Adrenal gland (tissue), 12 donors: Measurements from ENCODE around the gene TXNDC11. TPM values are rescaled to one million over a fixed set of nuclear protein-coding genes. Genes with fewer than 3 reads are reported as not detected.

Source experiments
- DNase-seq, 7 donors: peaks; one replicate each; pipeline ENCODE4 v3.0.0-alpha.2; 2019 to 2020
- H3K27ac ChIP-seq, 5 donors: fragments of 200-600 bp; sonication (generic) in 4 of 5; 1 replicate in 3 of 5; 2 replicates in 2 of 5; pipeline versions ENCODE4 v1.5.1 to v1.8.0; 2016 to 2020; ENCODE audit warnings: mild to moderate bottlenecking in 1 of 5
- H3K27me3 ChIP-seq: fragments of 200-600 bp; 2 replicates; pipeline ENCODE4 v1.8.0; 2021
- H3K36me3 ChIP-seq, 2 donors: fragments of 200-600 bp; replicated peaks in 1 of 2; 1 replicate in 1 of 2; 2 replicates in 1 of 2; pipeline versions ENCODE4 v1.5.1 to v1.8.0; 2018 to 2022
- H3K4me1 ChIP-seq, 2 donors: fragments of 200-600 bp; replicated peaks in 1 of 2; 1 replicate in 1 of 2; 2 replicates in 1 of 2; pipeline versions ENCODE4 v1.5.1 to v1.8.0; 2018 to 2021
- H3K4me3 ChIP-seq, 4 donors: fragments of 200-600 bp; sonication (generic) in 3 of 4; one replicate each; pipeline ENCODE4 v1.5.1; 2016 to 2018
- H3K9me3 ChIP-seq, 3 donors: fragments of 200-600 bp; sonication (generic) in 1 of 3; replicated peaks in 1 of 3; 1 replicate in 2 of 3; 2 replicates in 1 of 3; pipeline versions ENCODE4 v1.5.1 to v1.8.0; 2016 to 2021
- CTCF ChIP-seq, 6 experiments: fragments of 450-650 bp in 4 of 6; fragments of 200-600 bp in 2 of 6; sonication (generic) in 1 of 6; IDR thresholded peaks; 1 replicate in 5 of 6; 2 replicates in 1 of 6; pipeline versions ENCODE4 v1.5.1 to v1.8.0; 2016 to 2021; ENCODE audit warnings: antibody characterized with exemption in 6 of 6, mild to moderate bottlenecking in 2 of 6, moderate library complexity in 1 of 6
- POLR2A ChIP-seq, 2 donors: fragments of 450-650 bp; IDR thresholded peaks; one replicate each; pipeline ENCODE4 v1.6.1; 2017; ENCODE audit warnings: antibody characterized with exemption in 2 of 2, mild to moderate bottlenecking in 2 of 2, moderate library complexity in 1 of 2
- WGBS, 4 donors: extraction: QIAGEN DNeasy Blood & Tissue Kit in 2 of 4; methylation state at CpG; one replicate each; pipeline versions ENCODE4 v1.1.5 to v1.1.7; 2013 to 2017; 5-methylcytosine and 5-hydroxymethylcytosine counted together
- intact Hi-C, 2 donors: fragments of 100-400 bp; cut with DNase I; formaldehyde crosslinking; loops; one replicate each; pipeline versions ENCODE4 v1.14.1 to v1.15.0; 2022 to 2023
- polyA plus RNA-seq, 3 donors: library from polyadenylated mRNA; stranded (reverse); fragments of 200-250 nt in 2 of 3; fragments of 350-450 nt in 1 of 3; fragmentation: Illumina TruSeq in 1 of 3; extraction: RNeasy Lipid Tissue Mini Kit (QIAGEN cat#74804) in 1 of 3; gene quantifications; one replicate each; pipeline ENCODE4 v1.2.3, GENCODE V29; 2013 to 2014
- total RNA-seq, 9 donors: library from RNA; depleted of rRNA in 4 of 9; stranded (reverse); fragments of >200 nt in 4 of 9; fragments of 120-200 nt in 1 of 9; fragmentation: NEBNext Ultra II Directional in 1 of 9; extraction: Animal tissue kit (Norgen Biotek cat#: 25700) in 1 of 9; gene quantifications; one replicate each; pipeline versions ENCODE4 v1.1.0 to v1.2.4, GENCODE V29; 2013 to 2023
- donor health status: healthy with polysubstance abuse.
- donor health status: Bipolar disorder and iron deficiency.
- donor health status: DM: yes; HTN: yes; CAD: no.
- donor health status: DM: no; HTN: no; CAD: no.
- donor health status: DM: no; HTN: no; CAD: no.
- donor health status: DM: yes; HTN: yes; CAD: no.

Gene TXNDC11
- total and polyA plus RNA-seq, 12 donors = 33.5 to 78.1 (median 50.4) TPM

GRCh38 chr16:11740567-11740966 lies 2.1 kb downstream of the TXNDC11 start:
- intact Hi-C loops = no loop called here
- H3K27me3 ChIP-seq = no peaks in the 10 kb centered on the region
- TF ChIP-seq POLR2A (IDR thresholded peaks at IDR 0.05) = no peak
- no peak for TF ChIP-seq CTCF (IDR thresholded peaks at IDR 0.05)
- H3K4me3 ChIP-seq = peak overlapping the region in 1 of 4 donors; percentile 94
- H3K27ac ChIP-seq = peak overlapping the region in 3 of 5 donors; percentile 97 to 99 (median 98)
- H3K4me1 ChIP-seq = peaks cover 30 to 59% of the 10 kb centered on the region in 2 donors
- no peaks in the 10 kb centered on the region for H3K9me3 ChIP-seq
- H3K36me3 ChIP-seq = peaks cover 0 to 5% of the 10 kb centered on the region in 2 donors
- WGBS, 4 donors = 28 to 50% (median 33%) methylated on average over 3 of the region's 3 CpGs
- DNase-seq = no peak

- H3K36me3 ChIP-seq = peaks cover 0 to 14% of the 10 kb centered on the region in 2 donors
- no peak overlapping the region for H3K4me3 ChIP-seq
- peaks cover 45 to 73% of the 10 kb centered on the region in 2 donors for H3K4me1 ChIP-seq
- H3K9me3 ChIP-seq = no peaks in the 10 kb centered on the region
- no peak for DNase-seq
- H3K27me3 ChIP-seq = no peaks in the 10 kb centered on the region
- peak overlapping the region in 1 of 5 donors; percentile 15 for H3K27ac ChIP-seq
- TF ChIP-seq CTCF (IDR thresholded peaks at IDR 0.05) (no peak), POLR2A (IDR thresholded peaks at IDR 0.05) (no peak)
- intact Hi-C loops = no loop called here
- WGBS, 4 donors = 76 to 81% (median 79%) methylated on average over 15 of the region's 15 CpGs
Measured at GRCh38 chr16:11738742-11739544, 3.7 kb downstream of the TXNDC11 start.

DNA sequence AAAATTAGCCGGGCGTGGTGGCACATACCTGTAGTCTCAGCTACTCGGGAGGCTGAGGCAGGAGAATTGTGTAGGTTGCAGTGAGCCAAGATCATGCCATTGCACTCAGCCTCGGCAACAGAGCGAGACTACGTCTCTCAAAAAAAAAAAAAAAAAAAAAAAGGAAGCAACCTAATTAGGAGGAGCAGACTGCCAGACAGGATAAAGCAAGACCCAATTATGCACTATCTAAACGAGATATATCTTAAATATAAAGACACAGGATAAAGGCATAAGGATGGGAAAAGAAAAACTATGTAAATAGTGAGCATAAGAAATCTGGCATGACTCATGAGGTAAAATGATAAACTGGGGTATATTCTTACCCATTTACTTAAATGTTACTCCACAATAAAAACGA lies 4.9 kb downstream of the TXNDC11 start:
- TF ChIP-seq CTCF (IDR thresholded peaks at IDR 0.05) (no peak), POLR2A (IDR thresholded peaks at IDR 0.05) (no peak)
- H3K36me3 ChIP-seq = peaks cover 0 to 26% of the 10 kb centered on the region in 2 donors
- H3K4me3 ChIP-seq = no peak overlapping the region
- no peak for DNase-seq
- H3K9me3 ChIP-seq = no peaks in the 10 kb centered on the region
- H3K4me1 ChIP-seq = peaks cover 49 to 69% of the 10 kb centered on the region in 2 donors
- no peak overlapping the region for H3K27ac ChIP-seq
- no peaks in the 10 kb centered on the region for H3K27me3 ChIP-seq
- WGBS, 4 donors = 65 to 83% (median 73%) methylated on average over 8 of the region's 8 CpGs
- intact Hi-C loops = no loop called here

DNA sequence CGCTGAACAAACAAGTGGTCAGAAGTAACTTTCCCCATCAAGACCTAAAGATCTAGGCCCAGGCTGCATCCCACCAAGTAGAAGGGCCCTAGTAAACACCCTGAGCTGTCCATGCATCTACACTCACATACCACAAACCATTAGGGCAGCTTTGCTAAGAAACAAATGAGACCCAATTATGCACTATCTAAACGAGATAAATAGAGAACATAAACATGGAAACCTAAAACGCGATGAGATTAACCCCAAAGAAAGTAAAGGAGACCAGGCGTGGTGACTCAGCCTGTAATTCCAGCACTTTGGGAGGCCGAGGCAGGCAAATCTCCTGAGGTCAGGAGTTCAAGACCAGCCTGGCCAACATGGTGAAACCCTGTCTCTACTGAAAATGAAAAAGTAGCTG lies 5.8 kb downstream of the TXNDC11 start:
- no peak for DNase-seq

More for the DNA sequence above, 5.8 kb downstream of the TXNDC11 start:
- no peak for TF ChIP-seq CTCF (IDR thresholded peaks at IDR 0.05)
- no peak for TF ChIP-seq POLR2A (IDR thresholded peaks at IDR 0.05)
- Histone ChIP-seq H3K36me3 (peaks cover 0 to 34% of the 10 kb centered on the region in 2 donors), H3K27me3 (no peaks in the 10 kb centered on the region), H3K4me3 (no peak overlapping the region), H3K9me3 (no peaks in the 10 kb centered on the region), H3K4me1 (peaks cover 49 to 69% of the 10 kb centered on the region in 2 donors), H3K27ac (peak overlapping the region in 1 of 5 donors; percentile 31)
- 87 to 96% (median 88%) methylated on average over 6 of the region's 6 CpGs for WGBS, 4 donors
- intact Hi-C loops = no loop called here
